Dermis microvascular lymphatic vessel endothelial cell (primary cell): ENCODE measurements around the gene ERC1. TPM values are rescaled to one million over a fixed set of nuclear protein-coding genes. Genes with fewer than 3 reads are reported as not detected.
A peak's percentile ranks its signal among the peaks of the same experiment; 100 is the strongest.
"Not testable (repeated sequence)": the region's sequence is repeated elsewhere in the genome, so short reads cannot be mapped to it uniquely, and the experiment has no call there.

Experiments used
- DNase-seq, 2 donors: peaks; one replicate each; pipeline versions ENCODE4 v3.0.0 to v3.0.0-alpha.2; 2010; ENCODE audit warnings: low read depth in 2 of 2
- total RNA-seq: library from RNA; depleted of rRNA; stranded (reverse); fragments of >200 nt; gene quantifications from 2 replicates; pipeline ENCODE4 v1.2.1, GENCODE V29; 2014

ERC1 gene
- total RNA-seq, 1 donor from 2014 or later, result 18.4 TPM

DNA sequence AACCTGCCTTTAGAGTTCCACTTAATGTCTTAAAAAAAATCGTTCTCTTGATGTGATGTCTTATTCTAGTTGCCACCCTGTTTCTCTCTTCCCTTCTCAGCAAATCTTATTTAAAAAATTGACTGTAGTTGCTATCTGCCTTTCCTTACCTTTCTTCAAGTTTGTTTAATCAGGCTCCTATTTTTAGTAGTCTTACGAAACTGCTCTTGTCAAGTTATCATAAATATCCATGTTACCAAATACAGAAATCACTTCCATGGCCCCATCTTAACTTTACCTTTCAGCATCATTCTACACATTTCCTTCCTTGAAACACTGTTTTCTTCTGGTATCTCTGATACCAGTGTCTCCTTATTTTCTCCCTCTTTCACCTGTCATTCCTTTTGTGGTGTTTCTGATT is 227.3 kb downstream of the ERC1 start:
- no peak for DNase-seq

GRCh38 chr12:1220127-1221092 is 229.4 kb downstream of the ERC1 start:
- no peak for DNase-seq

DNA sequence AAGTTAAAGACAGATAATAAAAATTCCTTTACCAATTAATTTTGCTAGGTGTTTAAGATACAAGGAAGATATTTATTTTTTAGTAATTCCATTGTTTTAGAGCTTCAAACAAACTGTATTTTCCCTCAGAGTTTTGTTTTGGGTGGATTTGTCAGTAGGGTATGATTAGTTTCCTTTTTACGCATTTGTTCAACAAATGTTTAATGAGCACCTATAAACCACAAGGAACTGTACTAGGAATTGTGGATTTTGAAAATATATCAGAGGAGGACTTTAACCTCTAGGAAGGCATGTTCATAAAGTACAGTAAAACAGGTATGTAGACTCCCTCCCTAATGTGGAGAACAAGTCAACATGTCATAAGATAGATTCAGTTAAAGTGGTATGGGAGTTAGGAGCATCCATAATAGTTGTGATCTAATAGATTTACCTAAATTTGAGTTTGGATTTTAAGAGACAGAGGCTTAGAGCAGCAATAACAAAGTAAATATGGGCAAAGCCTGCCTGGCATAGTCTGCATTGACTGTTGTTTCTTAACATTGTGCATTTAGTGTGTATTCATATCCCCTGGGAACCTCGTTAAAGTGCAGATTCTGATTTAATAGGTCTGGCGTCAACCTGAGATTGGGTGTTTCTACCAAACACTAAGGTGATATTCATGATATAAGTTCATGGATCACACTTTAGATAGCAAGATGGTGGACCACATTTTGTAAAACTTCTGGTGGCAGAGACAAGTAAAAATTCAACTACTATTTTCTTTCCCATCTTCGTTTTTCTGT is 232.0 kb downstream of the ERC1 start:
- DNase-seq, result no peak

- DNase-seq, result no peak
Measured at GRCh38 chr12:1226951-1227350, 235.9 kb downstream of the ERC1 start.

DNA sequence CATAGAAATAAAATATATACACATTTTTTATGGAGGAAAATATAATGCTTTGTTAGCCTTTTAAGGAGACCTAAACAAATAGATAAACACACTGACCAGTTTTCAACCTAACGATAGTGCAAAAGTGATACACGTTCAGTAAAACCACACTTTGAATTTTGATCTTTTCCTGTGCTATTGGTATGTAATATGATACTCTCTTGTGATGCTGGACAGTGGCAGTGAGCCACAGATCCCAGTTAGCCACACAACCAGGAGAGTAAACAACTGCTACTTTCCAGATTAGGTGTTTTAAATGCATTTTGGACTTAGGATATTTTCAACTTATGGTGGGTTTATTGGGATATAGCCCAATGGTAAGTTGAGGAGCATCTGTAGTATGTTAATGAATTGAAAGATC is 243.1 kb downstream of the ERC1 start:
- peak in 1 of 2 donors; percentile 27 for DNase-seq

GRCh38 chr12:1246637-1247036 is 255.6 kb downstream of the ERC1 start:
- DNase-seq, result no peak

- no peak for DNase-seq
Measured at GRCh38 chr12:1250641-1251040, 259.6 kb downstream of the ERC1 start.

DNA sequence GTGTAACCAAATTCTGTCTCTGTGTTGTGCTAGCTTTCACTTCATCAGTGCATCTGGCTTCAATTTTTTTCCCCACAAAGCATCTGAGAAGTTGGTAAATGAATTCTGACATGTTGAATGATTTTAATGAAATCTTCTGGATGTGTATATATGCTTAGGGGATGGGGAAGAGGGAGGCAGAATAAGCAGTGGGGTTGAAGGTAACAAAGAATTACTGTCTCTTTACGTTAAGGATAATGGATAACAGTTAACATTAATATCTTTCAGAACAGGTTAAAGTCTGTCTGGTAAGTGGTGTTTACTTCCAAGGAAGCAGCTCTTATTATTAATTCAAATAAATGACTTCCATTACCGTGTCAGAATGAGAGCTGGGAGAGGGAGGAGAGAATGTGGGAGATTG is 261.7 kb downstream of the ERC1 start:
- no peak for DNase-seq

DNA sequence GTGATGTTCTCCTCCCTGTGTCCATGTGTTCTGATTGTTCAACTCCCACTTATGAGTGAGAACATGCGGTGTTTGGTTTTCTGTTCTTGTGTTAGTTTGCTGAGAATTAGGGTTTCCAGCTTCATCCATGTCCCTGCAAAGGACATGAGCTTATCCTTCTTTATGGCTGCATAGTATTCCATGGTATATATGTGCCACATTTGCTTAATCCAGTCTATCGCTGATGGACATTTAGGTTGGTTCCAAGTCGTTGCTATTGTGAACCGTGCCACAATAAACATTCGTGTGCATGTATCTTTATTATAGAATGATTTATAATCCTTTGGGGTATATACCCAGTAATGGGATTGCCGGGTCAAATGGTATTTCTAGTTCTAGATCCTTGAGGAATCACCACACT is 264.1 kb downstream of the ERC1 start:
- DNase-seq, result not testable (repeated sequence)

DNA sequence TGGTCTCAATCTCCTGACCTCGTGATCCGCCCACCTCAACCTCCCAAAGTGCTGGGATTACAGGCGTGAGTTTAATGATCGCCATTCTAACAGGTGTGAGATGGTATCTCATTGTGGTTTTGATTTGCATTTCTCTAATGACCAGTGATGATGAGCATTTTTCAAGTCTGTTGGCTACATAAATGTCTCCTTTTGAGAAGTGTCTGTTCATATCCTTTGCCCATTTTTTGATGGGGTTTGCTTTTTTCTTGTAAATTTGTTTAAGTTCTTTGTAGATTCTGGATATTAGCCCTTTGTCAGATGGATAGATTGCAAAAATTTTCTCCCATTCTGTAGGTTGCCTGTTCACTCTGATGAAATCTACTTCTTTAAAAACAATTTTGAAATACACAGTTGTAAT is 264.8 kb downstream of the ERC1 start:
- not testable (repeated sequence) for DNase-seq

GRCh38 chr12:1256285-1256684 is 265.3 kb downstream of the ERC1 start:
- no peak for DNase-seq

DNA sequence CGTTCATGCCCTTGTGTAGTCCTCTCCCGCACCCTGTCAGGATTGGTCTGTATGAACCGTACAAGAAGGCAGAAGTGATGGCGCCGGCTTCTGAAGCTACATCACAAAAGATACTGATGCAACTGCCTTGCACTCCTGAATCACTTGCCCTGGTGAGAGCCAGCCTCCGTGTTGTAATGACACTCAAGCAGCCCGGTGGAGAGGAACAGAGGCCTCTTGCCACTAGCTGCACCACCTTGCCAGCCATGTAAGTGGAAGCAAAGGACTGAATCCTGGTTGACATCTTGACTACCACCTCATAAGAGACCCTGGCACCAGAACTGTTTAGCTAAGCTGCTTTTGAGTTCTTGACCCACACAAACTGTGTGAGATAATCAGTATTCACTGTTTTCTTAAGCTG is 266.0 kb downstream of the ERC1 start:
- DNase-seq, result no peak

DNA sequence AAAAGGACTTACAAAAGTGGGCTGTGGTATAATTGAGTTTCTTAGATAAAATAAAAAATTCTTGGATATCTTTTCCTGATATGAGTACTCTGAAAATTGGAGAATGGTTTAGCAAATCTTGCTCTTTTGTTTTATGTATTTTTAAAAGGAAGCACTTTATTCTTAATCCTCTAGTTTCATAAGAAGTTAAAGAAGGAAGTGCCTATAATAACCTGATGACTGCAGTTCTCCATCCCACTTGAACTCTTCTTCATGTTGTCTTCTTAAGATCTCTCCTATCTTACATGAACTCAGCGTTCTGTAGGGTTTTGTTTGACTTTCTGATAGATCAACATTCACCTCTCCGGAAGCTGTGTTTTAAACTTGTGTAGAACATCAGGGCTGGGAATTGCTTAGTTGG is 271.0 kb downstream of the ERC1 start:
- no peak for DNase-seq

DNA sequence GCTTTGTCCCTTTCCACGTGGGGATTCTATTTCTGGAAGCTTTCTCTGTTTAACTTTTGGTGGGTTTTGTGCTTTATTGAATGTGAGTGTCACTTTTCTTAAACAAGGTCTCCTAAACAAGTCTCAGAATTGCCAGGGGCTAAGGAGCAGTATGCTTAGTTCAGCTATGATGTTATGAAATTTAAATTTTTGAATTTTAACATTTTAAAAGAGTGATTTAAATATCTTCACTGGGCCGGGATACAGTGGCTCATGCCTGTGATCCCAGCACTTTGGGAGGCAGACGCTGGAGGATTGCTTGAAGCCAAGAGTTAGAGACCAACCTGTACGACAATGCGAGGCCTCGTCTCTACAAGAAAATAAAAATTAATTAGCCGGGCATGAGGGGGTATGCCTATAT is 276.2 kb downstream of the ERC1 start:
- DNase-seq, result no peak

DNA sequence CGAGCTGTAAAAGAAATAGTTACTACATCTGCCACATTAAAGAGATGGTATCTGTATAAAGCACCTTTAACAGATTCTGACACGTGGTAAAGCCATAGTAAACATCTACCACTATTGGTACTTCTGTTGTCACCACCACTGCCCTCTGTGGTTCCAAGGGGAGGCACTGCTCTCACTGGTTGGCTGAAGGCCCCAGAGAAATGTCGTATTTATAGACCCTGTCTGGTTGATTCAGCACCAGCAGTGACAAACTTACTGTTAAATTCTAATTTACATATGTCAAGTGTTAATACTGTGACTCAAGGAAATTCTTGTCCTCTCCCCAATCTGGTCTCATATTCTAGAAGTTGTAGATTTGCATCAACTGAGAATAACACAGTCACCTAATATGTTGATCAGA is 281.1 kb downstream of the ERC1 start:
- no peak for DNase-seq

GRCh38 chr12:1273051-1273450 is 282.0 kb downstream of the ERC1 start:
- no peak for DNase-seq

DNA sequence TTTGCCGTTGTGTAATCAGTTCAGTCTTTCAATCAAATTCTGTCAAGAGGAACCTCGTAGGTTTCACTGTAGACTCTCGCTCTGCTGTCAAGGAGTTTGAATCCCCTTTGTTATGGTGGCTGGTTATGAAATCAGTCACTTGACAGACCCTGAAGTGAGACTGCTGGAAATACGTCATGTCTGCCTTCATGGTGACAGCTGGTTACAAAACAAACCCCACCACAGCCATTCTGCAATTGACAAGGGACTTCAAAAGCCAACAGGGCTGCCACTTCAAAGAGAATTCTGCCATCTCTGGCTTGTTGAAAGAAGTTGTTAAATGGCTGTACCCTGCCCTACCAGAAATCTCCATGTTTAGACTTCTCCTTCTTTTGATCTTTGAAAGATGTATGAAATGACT is 286.9 kb downstream of the ERC1 start:
- DNase-seq, result no peak

- DNase-seq, result no peak
Measured at GRCh38 chr12:1279050-1279449, 288.0 kb downstream of the ERC1 start.

GRCh38 chr12:1280059-1280458 is 289.0 kb downstream of the ERC1 start:
- no peak for DNase-seq

- no peak for DNase-seq
Measured at GRCh38 chr12:1281683-1282366, 290.8 kb downstream of the ERC1 start.

GRCh38 chr12:1282670-1283315 is 291.8 kb downstream of the ERC1 start:
- no peak for DNase-seq

GRCh38 chr12:1283316-1283715 is 292.3 kb downstream of the ERC1 start:
- no peak for DNase-seq
